Mucosa of rectum (tissue), 2 donors: ENCODE results near the gene PANK4.

Experiments used
- H3K27ac ChIP-seq, 2 donors: one replicate each; pipeline ENCODE4 v1.7.0; 2013; ENCODE audit warnings: inconsistent platforms in 2 of 2, low read depth in 2 of 2, low read length in 2 of 2
- H3K27me3 ChIP-seq, 2 donors: one replicate each; pipeline ENCODE4 v1.7.0; 2013; ENCODE audit warnings: low read length in 2 of 2; ENCODE audit not compliant: control insufficient read depth in 2 of 2, insufficient read depth in 2 of 2
- H3K36me3 ChIP-seq, 2 donors: one replicate each; pipeline ENCODE4 v1.7.0; 2013; ENCODE audit warnings: low read length in 2 of 2; ENCODE audit not compliant: control insufficient read depth in 2 of 2, insufficient read depth in 2 of 2
- H3K4me1 ChIP-seq, 2 donors: one replicate each; pipeline ENCODE4 v1.7.0; 2013; ENCODE audit warnings: low read length in 2 of 2, mild to moderate bottlenecking in 1 of 2; ENCODE audit not compliant: control insufficient read depth in 2 of 2, insufficient read depth in 2 of 2
- H3K4me3 ChIP-seq, 2 donors: one replicate each; pipeline ENCODE4 v1.7.0; 2013; ENCODE audit warnings: low read length in 2 of 2
- H3K9ac ChIP-seq, 2 donors: one replicate each; pipeline ENCODE4 v1.7.0; 2013; ENCODE audit warnings: low read length in 2 of 2, low read depth in 1 of 2, mild to moderate bottlenecking in 1 of 2
- H3K9me3 ChIP-seq, 2 donors: one replicate each; pipeline ENCODE4 v1.7.0; 2013; ENCODE audit warnings: low read length in 2 of 2; ENCODE audit not compliant: control insufficient read depth in 2 of 2
- donor health status: healthy.
- donor health status: Normal muscosa, but diverticular disease.

PANK4 gene

GRCh38 chr1:2513939-2514652 lies 12.3 kb downstream of the PANK4 start:
- no peak overlapping the region for H3K4me3 ChIP-seq
- no peaks in the 10 kb centered on the region for H3K9me3 ChIP-seq
- H3K4me1 ChIP-seq, result no peaks in the 10 kb centered on the region
- peaks cover 76 to 89% of the 10 kb centered on the region in 2 donors for H3K36me3 ChIP-seq
- H3K9ac ChIP-seq, result no peak overlapping the region
- no peak overlapping the region for H3K27ac ChIP-seq
- H3K27me3 ChIP-seq, result no peaks in the 10 kb centered on the region

- Histone ChIP-seq H3K27me3 (no peaks in the 10 kb centered on the region), H3K4me3 (no peak overlapping the region), H3K36me3 (peaks cover 71 to 84% of the 10 kb centered on the region in 2 donors), H3K4me1 (no peaks in the 10 kb centered on the region), H3K9ac (no peak overlapping the region), H3K9me3 (no peaks in the 10 kb centered on the region), H3K27ac (no peak overlapping the region)
Observed at GRCh38 chr1:2512862-2513421, 13.5 kb downstream of the PANK4 start.

- Histone ChIP-seq H3K9me3 (no peaks in the 10 kb centered on the region), H3K9ac (no peak overlapping the region), H3K4me1 (no peaks in the 10 kb centered on the region), H3K36me3 (peaks cover 53 to 63% of the 10 kb centered on the region in 2 donors), H3K27ac (no peak overlapping the region), H3K27me3 (no peaks in the 10 kb centered on the region), H3K4me3 (no peak overlapping the region)
Observed at GRCh38 chr1:2510366-2511155, 15.8 kb downstream of the PANK4 start.

- Histone ChIP-seq H3K27ac (no peak overlapping the region), H3K9me3 (no peaks in the 10 kb centered on the region), H3K4me1 (no peaks in the 10 kb centered on the region), H3K4me3 (no peak overlapping the region), H3K36me3 (peaks cover 48 to 55% of the 10 kb centered on the region in 2 donors), H3K27me3 (no peaks in the 10 kb centered on the region), H3K9ac (no peak overlapping the region)
Observed at GRCh38 chr1:2509589-2509988, 16.8 kb downstream of the PANK4 start.

GRCh38 chr1:2508751-2509150 lies 17.6 kb downstream of the PANK4 start:
- no peaks in the 10 kb centered on the region for H3K9me3 ChIP-seq
- no peaks in the 10 kb centered on the region for H3K4me1 ChIP-seq
- no peak overlapping the region for H3K27ac ChIP-seq
- H3K27me3 ChIP-seq, result peaks cover 0 to 4% of the 10 kb centered on the region in 2 donors
- no peak overlapping the region for H3K9ac ChIP-seq
- no peak overlapping the region for H3K4me3 ChIP-seq
- H3K36me3 ChIP-seq, result peaks cover 43 to 49% of the 10 kb centered on the region in 2 donors

- H3K9ac ChIP-seq, result no peak overlapping the region
- peaks cover 0 to 4% of the 10 kb centered on the region in 2 donors for H3K27me3 ChIP-seq
- H3K4me3 ChIP-seq, result no peak overlapping the region
- no peaks in the 10 kb centered on the region for H3K4me1 ChIP-seq
- no peak overlapping the region for H3K27ac ChIP-seq
- no peaks in the 10 kb centered on the region for H3K9me3 ChIP-seq
- H3K36me3 ChIP-seq, result peaks cover 37 to 45% of the 10 kb centered on the region in 2 donors
Observed at GRCh38 chr1:2508180-2508579, 18.2 kb downstream of the PANK4 start.

GRCh38 chr1:2507744-2508155 lies 18.6 kb downstream of the PANK4 start:
- Histone ChIP-seq H3K4me1 (no peaks in the 10 kb centered on the region), H3K36me3 (peaks cover 33 to 43% of the 10 kb centered on the region in 2 donors), H3K9me3 (no peaks in the 10 kb centered on the region), H3K9ac (no peak overlapping the region), H3K4me3 (no peak overlapping the region), H3K27ac (no peak overlapping the region), H3K27me3 (peaks cover 0 to 8% of the 10 kb centered on the region in 2 donors)

GRCh38 chr1:2506901-2507565 lies 19.4 kb downstream of the PANK4 start:
- no peak overlapping the region for H3K9ac ChIP-seq
- H3K36me3 ChIP-seq, result peaks cover 27 to 38% of the 10 kb centered on the region in 2 donors
- peaks cover 0 to 9% of the 10 kb centered on the region in 2 donors for H3K27me3 ChIP-seq
- H3K4me3 ChIP-seq, result no peak overlapping the region
- no peaks in the 10 kb centered on the region for H3K9me3 ChIP-seq
- H3K4me1 ChIP-seq, result no peaks in the 10 kb centered on the region
- H3K27ac ChIP-seq, result no peak overlapping the region

GRCh38 chr1:2506007-2506860 lies 20.2 kb downstream of the PANK4 start:
- Histone ChIP-seq H3K9ac (no peak overlapping the region), H3K27ac (no peak overlapping the region), H3K27me3 (peaks cover 0 to 9% of the 10 kb centered on the region in 2 donors), H3K4me1 (no peaks in the 10 kb centered on the region), H3K36me3 (peaks cover 19 to 30% of the 10 kb centered on the region in 2 donors), H3K4me3 (no peak overlapping the region), H3K9me3 (no peaks in the 10 kb centered on the region)
